Measurements from ENCODE around the gene UBAC2. TPM values are rescaled to one million over a fixed set of nuclear protein-coding genes. Genes with fewer than 3 reads are reported as not detected.

The UBAC2 gene
- total RNA-seq, 1 experiment from 2014 or later, result 41.0 TPM

DNA sequence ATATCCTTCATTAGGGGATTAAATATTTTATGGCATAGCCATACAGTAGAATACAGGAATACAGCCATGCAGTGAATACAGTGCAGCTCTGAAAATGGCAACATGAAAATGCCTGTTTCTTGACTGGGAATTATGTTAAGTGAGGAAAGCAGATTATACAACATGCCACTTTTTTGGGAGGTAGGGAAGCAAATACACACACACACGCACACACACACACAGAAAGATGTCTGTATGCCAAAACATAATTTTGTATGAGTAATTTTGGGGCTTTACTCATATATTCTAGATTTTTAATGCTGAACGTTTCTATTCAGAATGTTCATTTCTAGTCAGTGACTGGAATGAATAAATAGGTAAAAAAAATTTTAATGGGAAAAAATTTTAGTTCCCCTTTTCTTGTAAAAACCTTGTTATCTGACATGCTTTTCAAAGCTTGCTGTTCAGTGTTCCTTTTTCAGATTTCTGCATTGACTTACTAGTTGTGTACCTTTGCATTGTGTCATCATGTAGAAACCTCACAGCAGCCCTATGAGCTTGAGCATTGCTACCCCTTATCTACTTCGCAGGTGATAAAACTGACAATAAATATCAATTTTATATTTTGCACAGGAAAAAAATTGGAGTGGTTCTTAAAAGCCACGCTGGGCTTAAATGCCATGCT, 98.7 kb downstream of the UBAC2 start:
- H3K4me3 Mint-ChIP-seq (ENCODE audit: low read depth, unreplicated experiment), result no peak overlapping the region
- no peaks in the 10 kb centered on the region for H3K9me3 Mint-ChIP-seq (ENCODE audit: low read depth, unreplicated experiment)
- CTCF ChIA-PET, result no interaction called here
- no peaks in the 10 kb centered on the region for H3K4me1 Mint-ChIP-seq (ENCODE audit: low read depth, unreplicated experiment)
- BruUV-seq (replicated peaks), result no TSS peak
- H3K36me3 Mint-ChIP-seq (ENCODE audit: insufficient read depth, unreplicated experiment), result no peaks in the 10 kb centered on the region
- DNase-seq, result no peak
- TF ChIP-seq, protein P1, sequence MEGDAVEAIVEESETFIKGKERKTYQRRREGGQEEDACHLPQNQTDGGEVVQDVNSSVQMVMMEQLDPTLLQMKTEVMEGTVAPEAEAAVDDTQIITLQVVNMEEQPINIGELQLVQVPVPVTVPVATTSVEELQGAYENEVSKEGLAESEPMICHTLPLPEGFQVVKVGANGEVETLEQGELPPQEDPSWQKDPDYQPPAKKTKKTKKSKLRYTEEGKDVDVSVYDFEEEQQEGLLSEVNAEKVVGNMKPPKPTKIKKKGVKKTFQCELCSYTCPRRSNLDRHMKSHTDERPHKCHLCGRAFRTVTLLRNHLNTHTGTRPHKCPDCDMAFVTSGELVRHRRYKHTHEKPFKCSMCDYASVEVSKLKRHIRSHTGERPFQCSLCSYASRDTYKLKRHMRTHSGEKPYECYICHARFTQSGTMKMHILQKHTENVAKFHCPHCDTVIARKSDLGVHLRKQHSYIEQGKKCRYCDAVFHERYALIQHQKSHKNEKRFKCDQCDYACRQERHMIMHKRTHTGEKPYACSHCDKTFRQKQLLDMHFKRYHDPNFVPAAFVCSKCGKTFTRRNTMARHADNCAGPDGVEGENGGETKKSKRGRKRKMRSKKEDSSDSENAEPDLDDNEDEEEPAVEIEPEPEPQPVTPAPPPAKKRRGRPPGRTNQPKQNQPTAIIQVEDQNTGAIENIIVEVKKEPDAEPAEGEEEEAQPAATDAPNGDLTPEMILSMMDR (IDR thresholded peaks at IDR 0.05; ENCODE audit: unreplicated experiment), result no peak
- no peak overlapping the region for H3K27ac Mint-ChIP-seq (ENCODE audit: unreplicated experiment)
- intact Hi-C loops (cut with micrococcal nuclease; ENCODE audit: unreplicated experiment), result no loop called here
- H3K27me3 Mint-ChIP-seq (ENCODE audit: unreplicated experiment), result no peaks in the 10 kb centered on the region

DNA sequence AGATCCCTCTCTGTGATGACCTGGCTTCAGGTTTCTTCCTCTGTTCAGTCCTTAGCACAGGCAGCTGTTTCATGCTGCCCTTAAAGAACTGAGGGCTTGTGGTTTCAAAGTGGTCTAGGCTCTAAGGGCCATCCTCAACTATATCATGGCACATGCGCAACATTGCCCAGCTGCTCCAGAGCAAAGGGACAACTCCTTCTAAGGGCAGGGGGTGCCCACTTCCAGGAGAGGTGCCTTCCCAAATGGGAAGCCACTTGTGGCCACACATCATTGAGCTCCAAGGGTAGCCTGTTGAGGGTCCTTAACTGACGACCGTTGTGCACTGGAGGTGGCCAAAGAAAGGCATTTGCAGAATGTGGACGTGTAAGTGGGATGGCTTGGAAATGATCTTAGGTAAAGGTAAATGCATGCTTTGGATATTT, 99.3 kb downstream of the UBAC2 start:
- Mint-ChIP-seq H3K27me3 (ENCODE audit: unreplicated experiment) (no peaks in the 10 kb centered on the region), H3K4me1 (ENCODE audit: low read depth, unreplicated experiment) (no peaks in the 10 kb centered on the region), H3K27ac (ENCODE audit: unreplicated experiment) (no peak overlapping the region), H3K4me3 (ENCODE audit: low read depth, unreplicated experiment) (no peak overlapping the region), H3K36me3 (ENCODE audit: insufficient read depth, unreplicated experiment) (no peaks in the 10 kb centered on the region), H3K9me3 (ENCODE audit: low read depth, unreplicated experiment) (no peaks in the 10 kb centered on the region)
- intact Hi-C loops (cut with micrococcal nuclease; ENCODE audit: unreplicated experiment), result no loop called here
- CTCF ChIA-PET, result no interaction called here
- no peak for DNase-seq
- TF ChIP-seq, protein P1 (IDR thresholded peaks at IDR 0.05; ENCODE audit: unreplicated experiment), result no peak
- BruUV-seq (replicated peaks), result no TSS peak

DNA sequence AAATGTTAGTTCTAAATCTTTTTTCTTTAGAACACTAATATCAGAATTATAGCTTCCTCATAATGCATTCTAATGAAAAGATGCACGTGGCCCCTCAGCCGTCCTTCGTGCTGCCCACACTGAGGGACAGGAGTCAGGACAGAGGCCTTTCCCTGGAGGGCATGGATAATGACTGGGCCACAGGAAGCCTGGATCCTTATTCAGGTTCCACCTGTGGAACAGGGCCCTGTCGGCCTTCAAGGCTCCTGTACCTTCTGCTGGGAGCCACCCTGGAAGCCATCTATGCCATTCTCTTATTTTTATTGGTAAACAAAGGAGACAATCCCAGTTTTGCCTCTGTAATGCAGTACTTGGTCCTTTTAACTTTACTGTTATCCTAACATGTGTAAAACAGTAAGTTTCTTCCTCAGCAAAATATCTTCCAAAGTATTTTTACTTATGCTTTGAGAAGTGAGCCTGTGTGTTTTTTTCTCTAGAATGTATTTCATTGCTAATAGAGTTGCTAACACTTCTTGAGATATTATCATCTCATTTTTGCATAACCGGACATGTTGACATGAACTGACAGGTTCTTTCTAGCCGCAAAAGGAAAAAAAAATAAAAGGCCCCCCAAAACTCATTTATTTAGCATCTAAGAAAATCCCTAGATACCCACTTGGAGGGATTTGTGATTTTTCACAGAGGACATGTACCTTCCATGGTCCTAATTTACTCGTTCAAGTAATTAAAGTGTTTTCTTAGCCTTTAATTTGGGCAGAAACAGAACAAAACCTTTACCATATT, 100.6 kb downstream of the UBAC2 start:
- intact Hi-C loops (cut with micrococcal nuclease; ENCODE audit: unreplicated experiment), result no loop called here
- H3K27me3 Mint-ChIP-seq (ENCODE audit: unreplicated experiment), result no peaks in the 10 kb centered on the region
- H3K9me3 Mint-ChIP-seq (ENCODE audit: low read depth, unreplicated experiment), result no peaks in the 10 kb centered on the region

DNA sequence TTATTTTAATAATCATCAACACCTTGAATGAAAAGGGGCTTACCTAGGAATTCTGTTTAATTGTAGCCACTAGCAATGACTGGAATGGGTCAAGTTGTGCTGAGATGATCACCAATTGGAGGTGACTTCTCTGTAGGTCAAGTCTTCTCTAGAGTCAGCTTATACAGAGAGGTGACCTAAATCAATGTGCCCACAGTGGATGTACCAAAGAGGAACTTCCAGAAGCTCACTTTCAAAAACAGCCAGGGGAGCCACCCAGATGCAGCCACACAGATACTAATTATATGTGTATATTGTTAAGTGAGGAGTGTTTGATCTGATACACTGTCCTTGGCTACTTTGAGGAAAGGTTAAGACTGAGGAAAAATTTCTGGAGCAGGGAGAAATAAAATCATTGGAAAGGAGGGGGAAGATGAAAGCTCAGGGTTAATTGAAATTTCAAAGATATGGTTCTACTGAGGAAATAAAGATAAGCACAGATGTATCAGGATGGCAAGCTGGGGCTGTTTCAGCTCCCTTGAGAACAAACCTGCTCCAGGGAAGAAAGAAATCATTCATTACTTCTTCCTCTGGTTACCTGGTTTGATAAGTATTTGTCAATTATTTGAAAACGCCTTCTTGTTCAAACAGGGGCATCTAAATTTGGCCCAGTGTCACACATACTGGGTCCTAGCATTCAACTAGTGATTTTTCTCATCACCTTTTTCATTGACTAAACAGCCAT, 101.4 kb downstream of the UBAC2 start:
- BruUV-seq (replicated peaks), result no TSS peak
- CTCF ChIA-PET, result no interaction called here
- Mint-ChIP-seq H3K27ac (ENCODE audit: unreplicated experiment) (no peak overlapping the region), H3K4me1 (ENCODE audit: low read depth, unreplicated experiment) (no peaks in the 10 kb centered on the region), H3K36me3 (ENCODE audit: insufficient read depth, unreplicated experiment) (no peaks in the 10 kb centered on the region), H3K4me3 (ENCODE audit: low read depth, unreplicated experiment) (no peak overlapping the region), H3K9me3 (ENCODE audit: low read depth, unreplicated experiment) (no peaks in the 10 kb centered on the region), H3K27me3 (ENCODE audit: unreplicated experiment) (no peaks in the 10 kb centered on the region)
- DNase-seq, result no peak
- intact Hi-C loops (cut with micrococcal nuclease; ENCODE audit: unreplicated experiment), result no loop called here
- TF ChIP-seq, protein P1 (IDR thresholded peaks at IDR 0.05; ENCODE audit: unreplicated experiment), result no peak

More for the DNA sequence above, 100.6 kb downstream of the UBAC2 start:
- CTCF ChIA-PET, result no interaction called here
- no peaks in the 10 kb centered on the region for H3K36me3 Mint-ChIP-seq (ENCODE audit: insufficient read depth, unreplicated experiment)
- no peak overlapping the region for H3K4me3 Mint-ChIP-seq (ENCODE audit: low read depth, unreplicated experiment)
- H3K27ac Mint-ChIP-seq (ENCODE audit: unreplicated experiment), result no peak overlapping the region
- TF ChIP-seq, protein P1 (IDR thresholded peaks at IDR 0.05; ENCODE audit: unreplicated experiment), result no peak
- H3K4me1 Mint-ChIP-seq (ENCODE audit: low read depth, unreplicated experiment), result no peaks in the 10 kb centered on the region
- BruUV-seq (replicated peaks), result no TSS peak
- no peak for DNase-seq
